Posterior cingulate gyrus (tissue), 11 donors: ENCODE measurements around the gene SERF2.
"Not testable (repeated sequence)": the region's sequence is repeated elsewhere in the genome, so short reads cannot be mapped to it uniquely, and the experiment has no call there.

Experiments
- DNase-seq, 10 donors: peaks; one replicate each; pipeline versions ENCODE4 v3.0.0 to v3.0.0-alpha.2; 2020 to 2021; ENCODE audit warnings: mixed read lengths in 3 of 10
- intact Hi-C: fragments of 100-400 bp; cut with DNase I; formaldehyde crosslinking; loops from one replicate; pipeline ENCODE4 v1.15.1; 2023

Gene SERF2

DNA sequence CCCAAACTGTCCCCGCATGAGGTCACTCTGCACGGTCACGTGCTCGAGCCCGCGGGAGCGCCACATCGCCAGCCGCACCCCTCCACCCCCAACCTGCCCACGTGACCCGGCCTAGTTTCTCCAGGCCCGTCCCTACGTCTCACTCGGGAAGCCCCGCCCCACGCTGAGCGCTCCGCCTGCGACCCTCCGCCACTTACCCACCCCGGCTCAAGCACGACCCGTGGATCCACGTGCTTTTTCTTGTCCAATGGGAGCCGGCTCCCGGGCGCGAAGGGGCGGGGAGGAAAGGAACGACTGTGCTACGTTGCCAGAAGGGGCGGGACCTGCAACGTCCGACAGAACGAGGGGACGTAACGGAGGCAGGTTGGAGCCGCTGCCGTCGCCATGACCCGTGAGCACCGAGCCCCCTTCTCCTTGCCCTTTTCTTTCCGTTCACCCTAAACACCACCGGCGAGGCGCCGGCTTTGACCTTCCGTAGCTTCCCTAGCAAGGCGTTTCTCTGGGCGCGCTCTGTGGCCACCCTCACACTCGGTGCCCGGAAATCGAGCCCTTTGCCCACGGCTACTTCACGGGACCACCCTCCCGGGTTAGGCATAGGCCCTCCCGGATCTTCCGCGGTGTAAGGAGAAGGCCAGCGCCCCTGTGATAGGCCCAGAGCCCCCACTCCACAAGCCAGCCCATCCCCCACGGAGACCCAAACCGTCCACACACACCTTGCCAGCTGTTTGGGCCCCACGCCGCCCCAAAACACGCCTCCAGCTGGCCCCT, at the start of gene SERF2:
Gene SERF2 (plus strand): TSS at position 328 of the 768 bp plus-strand sequence. CDS start 57 bp downstream, at position 385.
- intact Hi-C loops: loop anchor here (5.0 kb wide), 1 partner anchor 45 kb away; the partner anchor contains the start of gene PDIA3
- DNase-seq: peak; percentile 100

DNA sequence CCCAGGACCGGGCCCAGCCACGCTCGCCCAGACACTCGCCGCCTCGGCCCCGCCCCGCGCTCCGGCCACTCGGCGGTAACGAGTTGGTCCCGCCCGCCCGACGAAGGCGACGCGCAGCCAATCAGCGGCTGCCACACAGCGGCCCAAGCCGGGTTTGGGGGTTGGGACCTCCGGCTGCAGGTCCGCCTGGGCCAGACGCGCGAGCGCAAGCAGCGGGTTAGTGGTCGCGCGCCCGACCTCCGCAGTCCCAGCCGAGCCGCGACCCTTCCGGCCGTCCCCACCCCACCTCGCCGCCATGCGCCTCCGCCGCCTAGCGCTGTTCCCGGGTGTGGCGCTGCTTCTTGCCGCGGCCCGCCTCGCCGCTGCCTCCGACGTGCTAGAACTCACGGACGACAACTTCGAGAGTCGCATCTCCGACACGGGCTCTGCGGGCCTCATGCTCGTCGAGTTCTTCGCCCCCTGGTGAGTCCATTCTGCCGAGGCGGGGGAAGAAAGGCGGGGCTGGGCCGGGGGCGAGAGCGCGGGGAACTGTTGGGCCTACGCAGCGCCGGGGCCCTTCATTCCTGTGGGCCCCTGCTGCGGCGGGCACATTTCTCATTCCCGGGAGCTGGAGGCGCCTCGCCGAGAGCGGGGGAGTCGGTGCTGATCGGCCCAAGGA, 45.7 kb upstream of the SERF2 start, which contains the start of gene PDIA3:
Gene PDIA3 (plus strand): TSS at position 194 of the 658 bp plus-strand sequence. CDS start 102 bp downstream, at position 296.
- intact Hi-C loops: loop anchor here (5.0 kb wide), 1 partner anchor 46 kb away; the partner anchor contains the start of gene SERF2
- peak; percentile 92 to 99 (median 94) for DNase-seq

DNA sequence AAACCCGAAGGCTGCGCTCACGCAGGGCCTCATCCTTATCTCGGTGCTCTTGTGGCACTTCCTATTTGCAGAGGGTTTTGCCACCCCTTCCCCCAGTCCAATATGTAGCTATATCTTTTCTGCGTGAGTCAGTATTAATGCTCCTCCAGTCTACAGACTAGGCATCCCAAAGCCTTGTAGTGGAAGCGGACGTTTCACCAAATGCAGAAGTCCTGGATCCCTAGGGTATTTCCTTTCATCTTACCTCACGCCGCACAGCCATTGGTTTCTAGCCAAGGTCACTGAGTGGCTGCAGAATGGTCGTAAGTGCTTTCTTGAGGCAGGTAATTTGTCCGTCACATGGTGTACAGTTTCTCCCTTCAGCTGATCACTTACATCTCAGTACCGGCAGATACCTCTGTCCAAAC, 45.2 kb upstream of the SERF2 start:
- intact Hi-C loops: loop anchor here (5.0 kb wide), 1 partner anchor 45 kb away; the partner anchor contains the start of gene SERF2
- not testable (repeated sequence) for DNase-seq

GRCh38 chr15:43748376-43748775, 43.7 kb upstream of the SERF2 start:
- DNase-seq: no peak
- intact Hi-C loops: loop anchor here (5.0 kb wide), 1 partner anchor 44 kb away; the partner anchor contains the start of gene SERF2

DNA sequence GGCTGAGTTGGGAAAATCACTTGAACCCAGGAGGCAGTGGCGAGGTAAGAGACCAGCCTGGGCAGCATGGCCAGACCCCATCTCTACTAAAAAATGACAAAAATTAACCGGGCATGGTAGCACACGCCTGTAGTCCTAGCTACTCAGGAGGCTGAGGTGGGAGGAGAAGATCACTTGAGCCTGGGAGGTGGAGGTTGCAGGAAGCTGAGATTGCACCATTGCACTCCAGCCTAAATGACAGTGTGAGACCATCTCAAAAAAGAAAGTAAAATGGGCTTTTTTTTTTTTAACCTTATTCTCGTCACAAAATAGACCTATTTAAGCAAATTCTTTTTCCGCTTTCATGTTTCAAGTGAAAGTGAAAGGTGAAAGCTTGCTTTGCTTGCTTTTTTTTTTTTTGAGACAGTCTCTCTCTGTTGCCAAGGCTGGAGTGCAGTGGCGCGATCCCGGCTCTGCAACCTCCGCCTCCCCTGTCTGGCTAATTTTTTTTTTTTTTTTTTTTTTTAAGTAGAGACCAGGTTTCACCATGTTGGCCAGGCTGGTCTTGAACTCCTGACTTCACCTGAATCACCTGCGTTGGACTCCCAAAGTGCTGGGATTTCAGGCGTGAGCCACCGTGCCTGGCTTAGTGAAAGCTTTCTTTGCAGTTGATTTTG, 42.3 kb upstream of the SERF2 start:
- peak in 1 of 10 donors; percentile 36 for DNase-seq
- intact Hi-C loops: loop anchor here (5.0 kb wide), 1 partner anchor 42 kb away; the partner anchor contains the start of gene SERF2

DNA sequence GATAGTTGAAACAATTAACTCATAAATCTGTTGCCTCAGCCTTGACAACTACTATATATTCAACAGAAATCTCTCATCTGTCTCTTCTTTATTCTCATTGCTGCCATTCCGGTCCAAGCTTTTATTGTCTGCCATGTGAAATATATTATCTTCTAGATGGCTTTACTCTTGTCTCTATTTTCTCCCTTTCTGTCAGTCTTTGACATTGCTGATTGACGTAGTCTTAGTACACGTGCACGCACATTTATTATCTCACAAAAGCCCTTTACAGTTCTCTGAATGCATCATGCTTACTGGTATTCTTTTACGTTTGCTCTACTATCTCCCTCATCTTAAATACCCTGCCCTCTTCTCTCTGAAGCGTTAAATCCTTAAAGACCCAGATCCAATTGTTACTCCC, 40.2 kb upstream of the SERF2 start:
- intact Hi-C loops: no loop called here
- no peak for DNase-seq

DNA sequence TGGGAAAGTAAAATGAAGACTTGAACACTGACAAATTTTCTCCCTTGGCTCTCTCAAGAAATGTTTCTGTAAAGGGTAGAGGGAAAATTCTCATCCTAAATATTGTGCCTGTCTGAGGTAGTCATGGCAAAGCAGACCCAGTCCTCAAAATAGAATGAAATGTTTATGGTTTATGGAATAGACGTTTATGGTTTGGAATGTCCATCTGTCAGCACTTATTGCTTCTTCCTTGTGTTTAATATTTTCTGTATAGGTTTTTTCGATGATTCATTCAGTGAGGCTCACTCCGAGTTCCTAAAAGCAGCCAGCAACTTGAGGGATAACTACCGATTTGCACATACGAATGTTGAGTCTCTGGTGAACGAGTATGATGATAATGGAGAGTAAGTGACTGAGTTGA, 29.3 kb upstream of the SERF2 start:
- no peak for DNase-seq
- intact Hi-C loops: no loop called here

DNA sequence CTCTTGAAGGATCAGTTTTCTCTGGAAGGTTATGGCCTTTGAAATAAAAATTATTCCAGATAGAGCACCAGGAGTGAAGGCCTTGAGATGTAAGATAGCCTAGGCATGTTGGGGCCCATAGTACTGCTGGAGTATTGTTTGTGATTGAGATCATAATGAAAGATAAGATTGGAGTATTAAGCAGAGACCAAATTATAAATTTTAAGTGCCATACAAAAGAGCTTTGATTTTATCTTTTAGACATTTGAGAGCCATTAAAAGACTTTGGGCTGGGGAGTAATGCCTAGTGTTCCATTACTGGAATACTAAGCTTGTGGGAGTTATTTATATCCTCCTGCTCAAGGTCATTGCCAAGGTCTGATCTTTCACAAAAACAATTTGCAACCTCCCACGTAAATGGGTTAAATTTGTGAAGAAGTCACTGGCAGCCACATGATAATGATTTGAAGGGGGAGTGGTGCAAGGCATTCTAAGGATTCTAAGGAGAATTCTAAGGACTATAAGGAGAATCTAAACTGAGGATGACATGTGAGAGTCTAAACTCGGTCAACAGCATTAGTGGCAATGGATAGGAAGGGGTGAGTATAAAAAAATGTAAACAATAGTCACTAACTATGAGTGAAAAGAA, 28.2 kb upstream of the SERF2 start:
- no peak for DNase-seq
- intact Hi-C loops: no loop called here

GRCh38 chr15:43769584-43770228, 22.4 kb upstream of the SERF2 start:
- DNase-seq: peak in 6 of 10 donors; percentile 48 to 91 (median 58)
- intact Hi-C loops: no loop called here

- no peak for DNase-seq
- intact Hi-C loops: no loop called here
Measured at GRCh38 chr15:43771816-43772215, 20.3 kb upstream of the SERF2 start.

DNA sequence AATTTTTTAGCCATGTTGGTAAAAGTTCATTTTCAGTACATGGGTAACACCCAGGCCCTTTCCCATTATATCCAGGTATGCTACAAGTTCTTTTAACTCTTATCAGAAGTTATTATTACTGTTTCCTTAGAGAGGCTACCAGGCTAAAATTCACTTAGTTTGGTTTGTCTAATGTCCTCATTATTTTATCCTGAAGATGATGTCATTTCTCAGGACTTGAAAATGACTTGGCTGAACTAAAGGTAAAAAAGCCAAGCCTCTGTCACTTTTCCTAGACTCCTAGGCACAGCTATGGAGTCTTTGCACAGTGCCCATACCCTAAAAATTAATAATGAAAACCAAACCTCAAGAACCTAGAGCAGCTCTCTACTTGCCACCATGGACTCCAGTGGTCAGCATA, 19.5 kb upstream of the SERF2 start:
- no peak for DNase-seq
- intact Hi-C loops: no loop called here

- intact Hi-C loops: no loop called here
- DNase-seq: no peak
Measured at GRCh38 chr15:43774062-43774461, 18.1 kb upstream of the SERF2 start.

DNA sequence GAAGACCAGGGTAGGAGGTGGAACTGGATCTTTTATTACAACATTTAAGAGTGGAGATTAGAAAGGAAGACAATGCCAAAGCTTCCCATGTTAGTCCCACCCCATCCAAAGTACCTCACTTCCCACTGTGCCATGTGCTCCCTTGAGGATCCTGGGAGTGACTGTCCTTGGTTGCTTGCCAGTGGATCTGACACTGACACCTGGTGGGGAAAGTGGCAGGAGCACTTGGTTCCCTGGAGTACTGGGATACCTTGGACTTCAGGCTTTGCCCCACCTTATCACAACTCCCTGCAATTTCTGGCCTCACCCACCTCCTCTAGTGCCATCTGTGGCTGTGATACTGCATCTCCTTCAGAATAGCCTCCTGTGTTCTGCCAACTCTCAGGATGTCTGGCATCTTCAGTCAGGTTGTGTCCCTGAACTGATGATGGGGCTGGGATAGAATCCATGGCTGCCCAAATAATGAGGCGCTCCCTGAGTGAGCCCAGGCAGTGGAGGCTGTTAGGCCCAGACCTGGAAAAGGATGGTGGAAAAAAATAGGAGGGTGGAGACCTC, 16.6 kb upstream of the SERF2 start:
- intact Hi-C loops: no loop called here
- DNase-seq: peak in 2 of 10 donors; percentile 27 to 33

DNA sequence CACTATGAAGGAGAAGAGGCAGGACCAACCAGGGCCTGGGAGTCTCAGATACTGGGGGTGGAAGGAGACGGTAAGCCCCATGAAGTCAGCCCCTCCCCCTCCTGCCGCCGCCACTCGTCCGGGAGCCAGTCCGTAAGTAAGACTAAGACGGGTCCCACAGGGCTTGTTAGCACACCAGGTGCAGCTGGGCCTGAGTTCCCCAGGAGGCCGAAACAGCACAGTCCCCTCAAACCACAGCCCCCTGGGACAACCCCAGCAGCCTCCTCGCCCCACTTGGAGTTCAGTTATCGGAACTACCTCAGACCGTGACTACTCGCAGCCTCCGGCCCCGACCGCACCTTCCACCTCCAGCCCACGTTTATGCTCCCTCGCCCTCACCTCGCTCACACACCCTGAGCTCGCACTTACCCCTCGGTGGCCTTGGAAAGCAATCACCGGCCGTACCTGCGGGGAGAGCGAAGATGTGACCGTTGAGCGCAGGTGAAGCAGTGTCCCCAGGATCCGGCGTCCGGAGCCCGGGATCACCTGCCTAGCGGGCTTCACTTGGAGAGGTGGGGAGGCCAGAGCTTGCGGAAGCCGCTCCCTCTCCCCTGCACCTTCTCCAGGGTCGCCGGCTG, 15.9 kb upstream of the SERF2 start:
- DNase-seq: peak in 2 of 10 donors; percentile 85 to 86
- intact Hi-C loops: no loop called here

- peak in 8 of 10 donors; percentile 41 to 92 (median 65) for DNase-seq
- intact Hi-C loops: no loop called here
Measured at GRCh38 chr15:43776718-43777266, 15.3 kb upstream of the SERF2 start, which contains the start of gene ELL3. ELL3 (minus strand) TSS chr15:43776966; CDS start chr15:43776901, 65 bp downstream.

DNA sequence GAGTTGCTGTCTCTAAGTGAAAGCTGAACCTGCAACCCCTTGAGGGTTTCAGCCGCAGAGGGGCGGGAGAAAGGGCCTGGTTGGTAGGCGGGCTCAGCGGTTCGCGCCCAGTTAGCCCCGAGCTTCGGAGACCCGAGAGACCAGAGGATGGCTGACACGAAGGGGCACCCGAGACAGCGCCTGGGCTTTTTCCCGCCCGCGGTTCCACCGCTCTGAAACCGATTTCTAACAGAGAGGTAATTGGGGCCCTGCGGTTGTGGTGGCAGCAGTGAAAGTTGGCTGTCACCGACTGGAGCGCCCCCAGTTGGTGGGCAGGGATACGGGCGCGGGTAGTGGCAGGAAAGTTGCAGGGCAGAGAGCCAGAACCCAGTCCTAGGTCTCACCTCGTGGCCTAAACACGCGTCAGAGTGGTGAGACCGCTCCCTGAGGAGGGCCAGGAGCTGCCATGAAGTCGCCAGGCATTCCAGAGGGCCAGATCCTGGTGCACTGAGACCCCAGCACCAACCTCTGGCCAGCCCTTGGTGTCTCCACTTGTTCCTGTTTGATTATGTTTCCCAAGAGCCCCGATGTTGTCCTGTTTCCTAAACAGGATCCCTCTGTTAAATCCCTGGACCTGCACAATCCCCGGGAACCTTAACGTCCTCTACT, 14.7 kb upstream of the SERF2 start:
- intact Hi-C loops: no loop called here
- peak in 9 of 10 donors; percentile 50 to 94 (median 67) for DNase-seq

GRCh38 chr15:43779016-43779415, 13.1 kb upstream of the SERF2 start:
- DNase-seq: no peak
- intact Hi-C loops: no loop called here

DNA sequence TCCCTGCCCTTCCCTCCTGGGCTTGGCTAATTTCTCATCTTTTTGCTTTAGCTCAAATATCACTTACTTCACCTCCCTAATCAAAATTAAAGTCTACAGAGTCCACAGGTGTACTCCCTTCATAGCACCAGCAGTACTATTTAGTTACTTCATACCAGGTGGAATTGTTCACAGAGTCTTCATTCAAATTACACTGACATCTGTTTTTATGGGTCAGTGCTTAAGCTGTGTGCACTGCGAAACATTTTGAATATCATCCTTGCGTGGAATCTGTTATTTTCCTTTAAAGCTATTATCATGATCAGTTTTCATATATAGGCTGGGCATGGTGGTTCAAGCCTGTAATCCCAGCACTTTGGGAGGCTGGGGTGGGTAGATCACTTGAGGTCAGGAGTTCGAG, 2.7 kb upstream of the SERF2 start:
- no peak for DNase-seq
- intact Hi-C loops: no loop called here
